Liver (tissue), 9 donors: Measurements from ENCODE around the gene MAMDC2. TPM values are rescaled to one million over a fixed set of nuclear protein-coding genes. Genes with fewer than 3 reads are reported as not detected.

Experiments
- DNase-seq: peaks from one replicate; pipeline ENCODE4 v3.0.0-alpha.2; 2017; ENCODE audit warnings: low spot score
- H3K27ac ChIP-seq, 2 donors: one replicate each; pipeline ENCODE4 v1.7.0; 2013; ENCODE audit warnings: inconsistent platforms in 2 of 2, low read length in 2 of 2, control low read depth in 1 of 2, low read depth in 1 of 2, mild to moderate bottlenecking in 1 of 2
- H3K27me3 ChIP-seq, 4 donors: one replicate each; pipeline versions ENCODE4 v1.6.1 to v1.7.0; 2013; ENCODE audit warnings: low read length in 3 of 4, inconsistent platforms in 1 of 4, mild to moderate bottlenecking in 1 of 4, moderate library complexity in 1 of 4; ENCODE audit not compliant: control insufficient read depth in 4 of 4, insufficient read depth in 4 of 4
- H3K36me3 ChIP-seq, 4 donors: one replicate each; pipeline versions ENCODE4 v1.6.1 to v1.7.0; 2013; ENCODE audit warnings: low read length in 3 of 4, mild to moderate bottlenecking in 3 of 4, low read depth in 1 of 4, moderate library complexity in 1 of 4; ENCODE audit not compliant: control insufficient read depth in 4 of 4, insufficient read depth in 3 of 4
- H3K4me1 ChIP-seq, 4 donors: one replicate each; pipeline versions ENCODE4 v1.6.1 to v1.7.0; 2013; ENCODE audit warnings: low read length in 3 of 4, mild to moderate bottlenecking in 3 of 4, moderate library complexity in 1 of 4; ENCODE audit not compliant: control insufficient read depth in 4 of 4, insufficient read depth in 4 of 4
- H3K4me3 ChIP-seq, 3 donors: one replicate each; pipeline versions ENCODE4 v1.6.1 to v1.7.0; 2013; ENCODE audit warnings: low read length in 3 of 3, control low read depth in 1 of 3, low read depth in 1 of 3, mild to moderate bottlenecking in 1 of 3
- H3K9ac ChIP-seq, 2 donors: one replicate each; pipeline ENCODE4 v1.7.0; 2013; ENCODE audit warnings: low read length in 2 of 2, mild to moderate bottlenecking in 2 of 2, moderate library complexity in 2 of 2, control low read depth in 1 of 2, low read depth in 1 of 2
- H3K9me3 ChIP-seq, 4 donors: one replicate each; pipeline versions ENCODE4 v1.6.1 to v1.7.0; 2013; ENCODE audit warnings: low read length in 3 of 4; ENCODE audit not compliant: control insufficient read depth in 4 of 4
- CTCF ChIP-seq: fragments of 150-350 bp; IDR thresholded peaks from 2 replicates; pipeline ENCODE4 v1.5.1; 2017; ENCODE audit warnings: improper control_type of control experiment, low read depth, low read length; ENCODE audit not compliant: missing input control
- FOXA1 ChIP-seq: IDR thresholded peaks from 2 replicates; pipeline ENCODE4 v1.6.1; 2016; ENCODE audit warnings: antibody characterized with exemption
- GABPA ChIP-seq, 2 donors: IDR thresholded peaks in 1 of 2; conservative IDR thresholded peaks in 1 of 2; 2 replicates each; pipeline ENCODE4 v1.6.1; 2016; ENCODE audit warnings: antibody characterized with exemption in 2 of 2, mild to moderate bottlenecking in 1 of 2, moderate library complexity in 1 of 2
- HNF4A ChIP-seq, 2 donors: conservative IDR thresholded peaks; 2 replicates each; pipeline ENCODE4 v1.6.1; 2016; ENCODE audit warnings: antibody characterized with exemption in 2 of 2, mild to moderate bottlenecking in 2 of 2
- RAD21 ChIP-seq, 2 donors: IDR thresholded peaks; 2 replicates each; pipeline ENCODE4 v1.6.1; 2016; ENCODE audit warnings: antibody characterized with exemption in 2 of 2, mild to moderate bottlenecking in 2 of 2
- RXRA ChIP-seq, 2 donors: IDR thresholded peaks; 2 replicates each; pipeline ENCODE4 v1.6.1; 2017 to 2018; ENCODE audit warnings: antibody characterized with exemption in 2 of 2, mild to moderate bottlenecking in 1 of 2
- TAF1 ChIP-seq: conservative IDR thresholded peaks from 2 replicates; pipeline ENCODE4 v1.6.1; 2016; ENCODE audit warnings: antibody characterized with exemption, mild to moderate bottlenecking
- ZBTB33 ChIP-seq: IDR thresholded peaks from 2 replicates; pipeline ENCODE4 v1.6.1; 2016; ENCODE audit warnings: antibody characterized with exemption
- WGBS: extraction: QIAGEN DNeasy Blood & Tissue Kit; methylation state at CpG from one replicate; pipeline ENCODE4 v1.1.7; 2013; 5-methylcytosine and 5-hydroxymethylcytosine counted together
- polyA plus RNA-seq, 2 donors: library from polyadenylated mRNA; stranded (reverse) in 1 of 2; unstranded in 1 of 2; fragments of 200-250 nt in 1 of 2; fragments of >200 nt in 1 of 2; fragmentation: Nextera tagmentation in 1 of 2; extraction: Ambion mirVana in 1 of 2; gene quantifications; one replicate each; pipeline versions ENCODE4 v1.2.1 to v1.2.3, GENCODE V29; 2013 to 2015
- total RNA-seq, 2 donors: library from RNA; depleted of rRNA; stranded (reverse); fragments of >200 nt; gene quantifications; one replicate each; pipeline ENCODE4 v1.2.3, GENCODE V29; 2014
- donor health status: healthy.
- donor health status: healthy.
- donor health status: healthy.
- donor health status: healthy.
- donor health status: healthy.

Gene MAMDC2
- total and polyA plus RNA-seq, 4 donors, result 0.28 to 4.4 (median 1.0) TPM

- no peak for TF ChIP-seq RXRA (IDR thresholded peaks at IDR 0.05)
- no peak for TF ChIP-seq TAF1
Observed at GRCh38 chr9:70110194-70111041, 66.8 kb downstream of the MAMDC2 start (continued).

GRCh38 chr9:70111042-70111602 is 67.5 kb downstream of the MAMDC2 start:
- 17% methylated on average over 4 of the region's 4 CpGs for WGBS
- H3K4me3 ChIP-seq, result no peak overlapping the region
- TF ChIP-seq GABPA (IDR thresholded peaks at IDR 0.05 in 1 of 2, conservative IDR thresholded peaks at IDR 0.05 in 1 of 2) (no peak), CTCF (peak; percentile 83), RAD21 (IDR thresholded peaks at IDR 0.05) (peak; percentile 84 to 94)
- no peaks in the 10 kb centered on the region for H3K27me3 ChIP-seq
- no peaks in the 10 kb centered on the region for H3K9me3 ChIP-seq
- no peaks in the 10 kb centered on the region for H3K4me1 ChIP-seq
- peak; percentile 57 for DNase-seq
- no peaks in the 10 kb centered on the region for H3K36me3 ChIP-seq
- no peak overlapping the region for H3K9ac ChIP-seq
- H3K27ac ChIP-seq, result no peak overlapping the region

GRCh38 chr9:70111641-70112236 is 68.1 kb downstream of the MAMDC2 start:
- H3K4me1 ChIP-seq, result no peaks in the 10 kb centered on the region
- H3K9ac ChIP-seq, result no peak overlapping the region
- no peaks in the 10 kb centered on the region for H3K27me3 ChIP-seq
- 77% methylated on average over 5 of the region's 5 CpGs for WGBS
- H3K4me3 ChIP-seq, result no peak overlapping the region
- TF ChIP-seq HNF4A (conservative IDR thresholded peaks at IDR 0.05) (no peak), CTCF (no peak), ZBTB33 (no peak), FOXA1 (no peak)
- no peaks in the 10 kb centered on the region for H3K36me3 ChIP-seq
- H3K9me3 ChIP-seq, result no peaks in the 10 kb centered on the region
- no peak for DNase-seq
- no peak overlapping the region for H3K27ac ChIP-seq
